ENCODE data around the gene PCDH10. TPM values are rescaled to one million over a fixed set of nuclear protein-coding genes. Genes with fewer than 3 reads are reported as not detected.

Gene PCDH10
- total RNA-seq, 3 donors from 2014 or later (not counting 1 experiment from before 2014, with no cell fraction given) = not detected

DNA sequence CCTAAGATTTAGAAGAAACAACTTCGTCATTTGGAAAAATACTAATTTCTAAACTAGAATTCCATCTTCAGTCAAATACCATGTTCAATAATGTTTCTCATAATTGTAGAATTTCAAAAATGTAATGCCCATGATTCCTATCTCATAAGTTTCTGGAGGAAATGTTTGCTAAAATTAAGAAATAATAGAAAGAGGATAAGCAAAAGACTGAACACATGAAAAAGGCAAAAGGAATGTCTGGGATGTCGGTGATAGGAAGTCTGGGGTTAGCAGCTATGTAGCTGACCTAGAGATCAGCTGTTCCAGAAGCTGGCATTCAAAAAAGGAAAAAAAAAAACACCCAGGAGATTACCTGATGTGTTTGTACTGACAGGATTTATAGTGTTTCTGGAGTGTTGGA, 18.9 kb upstream of the PCDH10 start:
- Mint-ChIP-seq H3K4me3 (no peak overlapping the region), H3K4me1 (no peaks in the 10 kb centered on the region), H3K9me3 (peaks cover 5 to 10% of the 10 kb centered on the region in 2 donors), H3K27ac (no peak overlapping the region), H3K36me3 (no peaks in the 10 kb centered on the region), H3K27me3 (ENCODE audit: low read depth in 2 of 2) (no peaks in the 10 kb centered on the region)
- Histone ChIP-seq H3K27me3 (ENCODE audit: control insufficient read depth, insufficient read depth, low read length) (no peaks in the 10 kb centered on the region), H3K27ac (ENCODE audit: low read length) (no peak overlapping the region), H3K4me1 (ENCODE audit: control insufficient read depth, insufficient read depth, low read length) (no peaks in the 10 kb centered on the region), H3K9me3 (ENCODE audit: control insufficient read depth, insufficient read depth, low read length) (peaks cover 6% of the 10 kb centered on the region), H3K36me3 (ENCODE audit: control insufficient read depth, insufficient read depth, low read length) (no peaks in the 10 kb centered on the region), H3K4me3 (ENCODE audit: low read length) (no peak overlapping the region)
- intact Hi-C loops (cut with micrococcal nuclease) = no loop called here
- TF ChIP-seq, protein P1, sequence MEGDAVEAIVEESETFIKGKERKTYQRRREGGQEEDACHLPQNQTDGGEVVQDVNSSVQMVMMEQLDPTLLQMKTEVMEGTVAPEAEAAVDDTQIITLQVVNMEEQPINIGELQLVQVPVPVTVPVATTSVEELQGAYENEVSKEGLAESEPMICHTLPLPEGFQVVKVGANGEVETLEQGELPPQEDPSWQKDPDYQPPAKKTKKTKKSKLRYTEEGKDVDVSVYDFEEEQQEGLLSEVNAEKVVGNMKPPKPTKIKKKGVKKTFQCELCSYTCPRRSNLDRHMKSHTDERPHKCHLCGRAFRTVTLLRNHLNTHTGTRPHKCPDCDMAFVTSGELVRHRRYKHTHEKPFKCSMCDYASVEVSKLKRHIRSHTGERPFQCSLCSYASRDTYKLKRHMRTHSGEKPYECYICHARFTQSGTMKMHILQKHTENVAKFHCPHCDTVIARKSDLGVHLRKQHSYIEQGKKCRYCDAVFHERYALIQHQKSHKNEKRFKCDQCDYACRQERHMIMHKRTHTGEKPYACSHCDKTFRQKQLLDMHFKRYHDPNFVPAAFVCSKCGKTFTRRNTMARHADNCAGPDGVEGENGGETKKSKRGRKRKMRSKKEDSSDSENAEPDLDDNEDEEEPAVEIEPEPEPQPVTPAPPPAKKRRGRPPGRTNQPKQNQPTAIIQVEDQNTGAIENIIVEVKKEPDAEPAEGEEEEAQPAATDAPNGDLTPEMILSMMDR (IDR thresholded peaks at IDR 0.05) = no peak
- ATAC-seq (no peak), DNase-seq (no peak)
- 74% methylated on average over 1 of the region's 2 CpGs for WGBS (ENCODE audit: insufficient coverage)

GRCh38 chr4:133131829-133132460, 17.1 kb upstream of the PCDH10 start:
- ATAC-seq (no peak), DNase-seq (no peak)
- no peaks in the 10 kb centered on the region for H3K27me3 ChIP-seq (ENCODE audit: control insufficient read depth, insufficient read depth, low read length)
- Mint-ChIP-seq H3K9me3 (peaks cover 2 to 3% of the 10 kb centered on the region in 2 donors), H3K36me3 (no peaks in the 10 kb centered on the region), H3K27ac (no peak overlapping the region), H3K4me1 (no peaks in the 10 kb centered on the region), H3K27me3 (ENCODE audit: low read depth in 2 of 2) (no peaks in the 10 kb centered on the region), H3K4me3 (no peak overlapping the region)
- no peaks in the 10 kb centered on the region for H3K4me1 ChIP-seq (ENCODE audit: control insufficient read depth, insufficient read depth, low read length)
- H3K4me3 ChIP-seq (ENCODE audit: low read length) = no peak overlapping the region
- TF ChIP-seq, protein P1 (IDR thresholded peaks at IDR 0.05) = no peak
- no CpG with 5 or more reads among the region's 2 CpGs for WGBS (ENCODE audit: insufficient coverage)
- H3K36me3 ChIP-seq (ENCODE audit: control insufficient read depth, insufficient read depth, low read length) = no peaks in the 10 kb centered on the region
- H3K27ac ChIP-seq (ENCODE audit: low read length) = no peak overlapping the region
- H3K9me3 ChIP-seq (ENCODE audit: control insufficient read depth, insufficient read depth, low read length) = no peaks in the 10 kb centered on the region
- intact Hi-C loops (cut with micrococcal nuclease) = no loop called here

DNA sequence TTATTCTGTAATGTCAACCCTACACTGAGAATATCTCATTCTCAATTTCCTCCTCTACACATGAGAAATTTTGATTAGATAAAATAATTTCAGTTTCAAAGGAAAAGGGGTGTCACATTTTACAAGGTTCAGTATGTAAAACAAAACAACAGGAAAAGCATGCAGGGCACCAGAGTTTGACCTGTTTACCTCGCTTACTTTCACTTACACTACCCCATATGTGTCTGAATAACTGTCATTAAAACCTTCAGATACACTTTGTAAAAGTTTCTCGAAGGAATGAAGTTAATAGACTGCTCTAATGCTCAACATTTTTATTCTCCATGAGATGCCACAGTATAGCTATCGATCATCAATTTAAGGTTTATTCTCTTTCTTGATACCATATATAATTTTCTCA, 12.3 kb upstream of the PCDH10 start:
- no peak overlapping the region for H3K27ac ChIP-seq (ENCODE audit: low read length)

More for the DNA sequence above, 12.3 kb upstream of the PCDH10 start:
- Histone ChIP-seq H3K4me1 (ENCODE audit: control insufficient read depth, insufficient read depth, low read length) (no peaks in the 10 kb centered on the region), H3K9me3 (ENCODE audit: control insufficient read depth, insufficient read depth, low read length) (no peaks in the 10 kb centered on the region), H3K36me3 (ENCODE audit: control insufficient read depth, insufficient read depth, low read length) (no peaks in the 10 kb centered on the region), H3K4me3 (ENCODE audit: low read length) (no peak overlapping the region), H3K27me3 (ENCODE audit: control insufficient read depth, insufficient read depth, low read length) (no peaks in the 10 kb centered on the region)
- 50% methylated on average over 2 of the region's 3 CpGs for WGBS (ENCODE audit: insufficient coverage)
- H3K9me3 Mint-ChIP-seq = peaks cover 0 to 2% of the 10 kb centered on the region in 2 donors
- no peaks in the 10 kb centered on the region for H3K36me3 Mint-ChIP-seq
- H3K4me3 Mint-ChIP-seq = no peak overlapping the region
- DNase-seq = no peak
- H3K27ac Mint-ChIP-seq = no peak overlapping the region
- ATAC-seq = no peak
- H3K4me1 Mint-ChIP-seq = no peaks in the 10 kb centered on the region
- intact Hi-C loops (cut with micrococcal nuclease) = no loop called here
- no peaks in the 10 kb centered on the region for H3K27me3 Mint-ChIP-seq (ENCODE audit: low read depth in 2 of 2)
- TF ChIP-seq, protein P1 (IDR thresholded peaks at IDR 0.05) = no peak
